GM18505 (cell line): ENCODE measurements around the gene PTPRM.

Experiments
- ATAC-seq: cut with Tn5 transposase; IDR thresholded peaks from one replicate; pipeline ENCODE4 v1.9.1; 2021; ENCODE audit not compliant: unreplicated experiment
- POLR2A ChIP-seq: IDR thresholded peaks from 4 replicates; pipeline ENCODE4 v1.6.1; 2011; ENCODE audit warnings: borderline replicate concordance; ENCODE audit not compliant: insufficient read depth, insufficient read length; ENCODE audit errors: extremely low read depth

PTPRM gene

DNA sequence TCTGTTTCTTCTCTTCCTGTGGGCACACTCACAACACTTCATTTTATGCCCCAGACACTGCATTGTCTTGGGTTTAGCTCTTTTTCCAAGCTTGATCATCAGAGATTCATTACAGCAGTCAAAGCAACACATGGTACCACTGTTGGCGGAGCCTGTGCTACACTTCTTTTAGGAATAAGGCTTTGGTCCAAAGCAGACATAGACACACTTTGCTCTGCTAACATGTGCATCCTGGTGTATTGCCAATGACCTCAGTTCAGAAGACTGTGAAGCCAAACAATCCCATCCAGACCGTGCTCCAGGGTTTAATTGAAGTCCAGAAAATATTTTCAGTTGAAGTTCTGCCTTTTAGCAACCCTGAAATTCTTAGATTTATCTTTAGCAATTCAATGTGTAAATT, 687.5 kb downstream of the PTPRM start:
- no peak for ATAC-seq
- no peak for TF ChIP-seq POLR2A

DNA sequence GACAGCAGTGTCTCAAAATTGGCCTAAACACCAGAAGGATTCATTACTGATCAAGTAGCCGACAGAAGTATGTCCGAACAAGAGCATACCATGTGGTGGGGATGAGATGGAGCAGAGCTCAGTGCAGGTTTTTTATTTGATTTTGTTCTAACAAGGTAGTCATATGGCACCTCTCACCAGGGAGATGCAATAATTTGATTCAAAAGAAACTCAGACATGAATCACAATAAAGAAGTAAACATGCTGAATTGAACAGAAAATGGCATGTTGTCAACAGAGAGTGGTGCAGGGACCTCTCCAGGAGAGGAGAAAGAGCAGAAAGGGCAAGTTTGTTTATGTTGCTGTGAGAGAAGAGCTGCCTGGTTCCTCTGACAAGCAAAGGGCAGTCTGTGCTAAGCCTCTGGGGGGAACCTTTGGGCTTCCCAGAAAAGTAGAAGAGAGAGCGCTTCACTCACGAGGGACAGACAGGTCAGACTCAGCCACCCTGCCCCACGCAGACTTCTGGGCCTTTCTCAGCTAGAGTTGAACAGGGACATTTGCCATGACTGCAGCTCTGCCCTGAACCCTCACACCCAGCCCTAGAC, 690.8 kb downstream of the PTPRM start:
- ATAC-seq, result no peak
- TF ChIP-seq POLR2A, result no peak

DNA sequence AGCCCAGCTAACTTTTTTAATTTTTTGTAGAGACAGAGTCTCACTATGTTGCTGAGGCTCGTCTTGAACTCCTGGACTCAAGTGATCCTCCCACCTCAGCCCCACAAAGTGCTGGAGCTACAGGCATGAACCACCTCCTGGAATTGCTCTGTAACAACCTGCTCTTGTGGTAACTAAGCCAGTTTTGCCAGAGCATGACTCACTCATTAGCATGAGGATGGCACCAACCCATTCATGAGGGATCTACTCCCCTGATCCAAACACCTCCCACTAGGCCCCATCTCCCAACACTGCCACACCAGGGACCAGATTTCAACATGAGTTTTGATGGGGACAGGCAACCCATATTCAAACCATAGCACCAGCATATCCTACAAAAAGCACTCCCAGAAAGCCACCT, 693.2 kb downstream of the PTPRM start:
- ATAC-seq, result no peak
- TF ChIP-seq POLR2A, result no peak

DNA sequence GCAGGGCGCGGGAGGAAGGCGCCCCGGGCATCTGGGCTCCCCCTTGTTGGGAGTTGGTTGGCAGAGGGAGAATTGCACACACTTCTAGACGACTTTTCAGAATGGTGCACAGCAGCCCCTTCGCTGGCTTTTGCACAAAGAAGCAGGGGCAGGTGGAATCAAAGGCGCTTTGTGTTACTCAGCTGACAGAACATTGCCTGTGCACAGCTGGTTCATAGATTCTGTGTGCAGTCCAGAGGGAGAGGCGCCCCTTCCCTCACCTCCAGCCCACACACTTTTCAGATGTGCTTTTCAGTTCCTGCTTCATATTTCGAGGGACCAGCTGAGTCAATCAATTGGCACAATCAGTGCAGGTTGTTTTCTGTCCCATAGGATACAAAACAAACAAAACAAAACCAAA, 693.7 kb downstream of the PTPRM start:
- no peak for TF ChIP-seq POLR2A
- no peak for ATAC-seq

DNA sequence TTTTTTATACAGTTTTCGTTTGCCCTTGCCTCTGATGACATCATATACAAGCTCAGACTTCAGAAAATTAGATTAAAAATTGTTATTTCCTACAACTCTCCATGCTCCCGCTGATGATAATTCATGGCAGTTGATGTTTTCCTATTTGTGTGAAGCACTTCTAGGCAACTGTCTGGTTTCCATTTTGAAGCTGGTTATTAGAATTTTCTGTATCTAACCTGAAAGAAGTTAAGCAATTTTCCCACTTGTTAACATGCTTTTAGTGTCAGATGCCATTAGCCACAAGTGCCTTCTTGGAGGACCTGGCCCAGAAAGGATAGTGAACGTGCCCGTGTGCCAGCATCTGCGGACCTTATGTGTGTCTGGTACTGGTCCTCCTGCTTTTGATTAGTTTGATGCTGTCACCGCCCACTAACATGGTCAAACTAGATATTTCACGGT, 694.6 kb downstream of the PTPRM start:
- no peak for ATAC-seq
- no peak for TF ChIP-seq POLR2A

DNA sequence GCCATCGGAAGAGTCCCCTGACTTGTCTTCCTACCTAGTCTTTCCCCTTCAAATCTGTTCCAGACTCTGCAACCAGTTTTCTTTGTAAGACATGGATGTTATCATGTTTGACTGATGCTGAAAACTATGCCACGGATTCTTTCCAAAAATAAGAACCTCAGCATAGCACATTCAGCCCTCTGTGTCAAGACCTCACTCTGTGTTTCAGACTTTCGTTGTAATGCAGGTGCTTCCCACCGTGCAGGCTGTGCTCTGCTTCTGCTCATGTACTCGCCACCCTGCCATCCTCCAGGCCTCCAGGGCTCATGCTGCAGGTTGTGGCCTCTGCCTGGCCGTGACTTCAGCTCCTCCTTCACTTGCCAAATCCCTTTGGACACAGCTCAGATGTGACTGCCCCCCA, 695.1 kb downstream of the PTPRM start:
- TF ChIP-seq POLR2A, result no peak
- no peak for ATAC-seq

DNA sequence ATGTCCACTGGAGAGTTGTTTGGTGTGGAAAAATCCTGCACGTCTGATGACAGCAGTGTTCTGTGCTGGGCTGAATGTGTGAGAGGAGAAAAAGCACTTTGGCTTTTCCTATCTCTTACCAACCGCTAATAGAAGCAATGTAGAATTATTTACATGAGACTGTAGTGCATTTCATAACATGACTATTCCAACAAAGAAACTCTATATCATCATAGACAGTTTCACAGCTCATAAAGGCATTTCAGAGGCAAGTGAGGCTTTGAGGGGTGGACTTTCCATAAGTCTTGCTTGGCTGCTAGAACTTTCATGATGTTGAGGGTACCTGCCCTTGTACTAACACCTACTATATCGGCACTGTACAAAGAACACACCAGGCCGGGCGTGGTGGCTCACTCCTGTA, 697.0 kb downstream of the PTPRM start:
- ATAC-seq, result no peak
- no peak for TF ChIP-seq POLR2A

DNA sequence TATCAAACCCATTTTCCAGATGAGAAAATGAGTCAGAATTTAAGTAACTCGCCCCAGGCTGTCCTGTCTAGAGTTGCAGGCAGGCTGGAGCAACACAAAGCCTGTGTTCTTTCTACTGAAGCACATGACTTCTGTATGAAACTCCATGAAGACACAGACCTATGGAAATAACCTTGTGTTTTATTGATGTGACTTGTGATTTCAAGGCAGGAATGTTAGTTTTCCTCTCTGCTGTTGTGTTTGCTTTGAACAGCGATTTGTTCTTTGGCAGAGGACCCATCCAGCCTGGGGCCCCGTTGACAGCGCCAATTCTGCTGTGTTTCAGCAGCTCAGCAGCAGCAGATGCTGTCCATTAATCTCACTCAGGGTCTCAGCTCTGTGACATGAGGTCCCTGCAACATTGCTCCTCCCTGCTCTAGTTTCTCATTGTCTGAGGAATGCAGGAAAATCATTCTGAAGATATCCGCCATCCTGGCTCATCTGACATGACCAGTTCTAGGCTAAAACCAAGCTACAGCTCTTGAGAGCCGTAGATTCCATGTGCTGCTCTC, 697.8 kb downstream of the PTPRM start:
- ATAC-seq, result no peak
- TF ChIP-seq POLR2A, result no peak

DNA sequence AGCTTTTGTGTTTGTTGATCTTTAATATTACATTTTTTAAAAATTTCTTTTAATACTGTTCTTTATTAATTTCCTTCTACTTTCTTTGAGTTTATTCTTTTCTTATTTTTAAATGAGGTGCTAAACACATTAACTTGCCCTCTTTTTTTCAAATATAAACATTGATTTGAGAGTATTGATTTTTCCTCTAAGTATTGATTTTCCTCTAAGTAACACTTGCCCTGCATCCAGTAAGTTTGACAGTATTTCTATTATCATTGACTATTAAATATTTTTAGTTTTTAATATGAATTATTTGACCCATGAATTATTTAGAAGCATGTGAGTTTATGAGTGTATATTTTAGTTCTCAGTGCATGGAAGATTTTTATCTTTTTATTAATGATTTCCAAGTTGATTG, 705.1 kb downstream of the PTPRM start:
- TF ChIP-seq POLR2A, result no peak
- no peak for ATAC-seq

DNA sequence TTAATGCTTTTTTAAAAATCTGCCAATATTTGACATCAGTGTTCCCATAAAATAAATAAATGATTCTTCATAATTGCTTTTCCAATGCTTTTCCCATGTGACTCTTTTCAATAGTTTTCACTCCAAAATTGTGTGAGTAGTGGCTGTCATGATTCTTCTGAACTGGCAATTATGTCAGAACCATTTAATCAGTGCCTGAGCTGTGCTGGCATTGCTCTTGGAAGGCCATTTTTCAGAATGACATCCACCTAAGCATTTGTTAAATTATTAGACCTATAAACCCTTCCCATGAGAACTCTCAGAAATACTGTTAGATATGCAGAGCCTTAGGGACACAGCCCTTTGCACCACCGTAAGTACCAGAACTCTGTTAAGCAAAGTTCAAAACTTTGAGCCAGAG, 707.3 kb downstream of the PTPRM start:
- no peak for ATAC-seq
- TF ChIP-seq POLR2A, result no peak

DNA sequence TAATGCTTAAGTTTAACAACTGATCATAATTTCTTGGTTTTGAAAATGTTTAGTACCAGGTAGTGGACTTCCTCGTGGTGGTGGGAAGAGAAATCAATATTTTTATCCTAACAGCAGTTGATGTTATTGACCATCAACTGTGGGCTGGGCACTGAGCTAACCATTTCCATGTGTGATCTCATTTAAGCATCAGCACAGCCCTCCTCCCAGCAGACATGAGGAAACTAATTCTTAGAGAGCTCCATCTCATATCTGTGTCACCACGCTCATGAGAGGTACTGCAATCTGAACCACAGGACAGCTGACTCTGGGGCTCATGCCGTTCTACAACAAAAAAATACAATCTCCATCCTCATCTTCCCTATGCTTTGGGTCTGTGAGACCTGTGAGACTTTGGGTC, 709.3 kb downstream of the PTPRM start:
- TF ChIP-seq POLR2A, result no peak

DNA sequence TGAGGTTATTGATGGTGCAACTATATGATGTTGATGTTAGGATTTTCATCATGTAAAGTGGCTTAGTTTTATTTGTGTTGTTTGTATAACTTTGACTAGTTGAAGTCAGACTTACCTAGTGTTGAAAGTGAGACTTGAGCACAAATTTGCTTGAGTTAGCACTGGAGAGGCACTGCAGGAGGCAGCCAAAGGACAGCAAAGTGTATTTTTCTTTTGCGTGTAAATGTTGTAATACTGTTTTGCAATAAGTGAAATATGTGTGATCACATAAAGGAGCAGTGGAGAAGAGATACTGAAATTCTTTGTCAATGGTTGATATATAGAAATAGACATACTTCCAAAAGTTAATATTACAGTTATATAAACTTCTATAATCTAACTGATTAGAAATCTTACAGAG, 710.2 kb downstream of the PTPRM start:
- no peak for TF ChIP-seq POLR2A
- no peak for ATAC-seq

More for the DNA sequence above, 709.3 kb downstream of the PTPRM start:
- ATAC-seq, result no peak

DNA sequence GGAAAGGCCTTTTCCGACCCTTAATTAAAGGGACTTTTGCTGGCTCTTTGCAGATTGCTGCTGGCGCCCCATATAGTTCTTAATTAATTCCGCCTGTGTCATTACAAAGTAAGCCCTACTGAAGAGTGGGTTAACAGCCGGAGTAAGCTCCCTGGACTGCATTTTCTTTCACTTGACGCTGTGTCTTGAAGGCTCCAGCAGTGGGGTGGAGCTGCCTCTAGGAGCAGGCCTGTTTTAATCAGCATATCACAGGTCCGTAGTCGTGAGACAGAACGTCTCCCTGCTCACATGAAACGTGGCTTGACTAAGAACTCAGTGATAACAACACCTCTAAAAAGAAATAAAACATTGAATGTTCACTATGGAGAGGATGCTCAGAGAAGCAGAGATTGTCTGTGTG, 712.2 kb downstream of the PTPRM start:
- no peak for TF ChIP-seq POLR2A
- no peak for ATAC-seq

DNA sequence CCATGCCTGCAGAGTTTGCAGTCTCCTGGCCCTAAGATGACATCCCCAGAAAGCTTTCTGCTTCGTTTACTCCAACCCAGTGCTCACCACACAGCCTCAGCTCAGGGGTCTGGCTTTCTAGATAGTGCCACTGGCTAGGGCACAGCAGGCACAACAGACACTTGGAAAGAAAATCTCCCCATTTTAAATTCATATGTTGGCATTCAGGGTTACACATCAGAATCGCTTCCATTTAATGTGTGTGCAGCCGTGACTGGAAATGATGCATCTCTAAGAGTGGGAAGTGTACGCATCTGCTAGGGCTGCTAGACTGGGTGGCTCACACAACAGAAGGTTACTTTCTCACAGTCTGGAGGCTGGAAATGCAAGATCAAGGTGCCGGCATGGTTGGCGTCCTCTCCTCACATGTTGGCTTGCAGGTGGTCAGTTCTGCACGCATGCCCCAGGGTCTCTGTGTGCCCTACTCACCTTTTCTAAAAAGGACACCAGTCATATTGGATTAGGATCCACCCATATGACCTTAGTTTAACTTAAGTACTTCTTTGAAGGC, 712.7 kb downstream of the PTPRM start:
- no peak for TF ChIP-seq POLR2A
- ATAC-seq, result no peak
